H1 (cell line): ENCODE measurements around the gene UTS2R.
A peak's percentile ranks its signal among the peaks of the same experiment; 100 is the strongest.

ENCODE experiments used
- CEBPB ChIP-seq: IDR thresholded peaks from 2 replicates; pipeline ENCODE4 v1.6.1; 2012; ENCODE audit warnings: low read depth, low read length
- CHD2 ChIP-seq: IDR thresholded peaks from 2 replicates; pipeline ENCODE4 v1.6.1; 2012; ENCODE audit warnings: low read length, improper control_type of control experiment
- CTCF ChIP-seq, 3 experiments: IDR thresholded peaks; 1 replicate in 2 of 3; 2 replicates in 1 of 3; pipeline versions ENCODE4 v1.5.1 to v1.6.1; 2011; ENCODE audit warnings: low read length in 3 of 3, mild to moderate bottlenecking in 3 of 3, inconsistent platforms in 2 of 3, low read depth in 1 of 3, moderate library complexity in 1 of 3; ENCODE audit not compliant: insufficient read depth in 1 of 3; ENCODE audit errors: control extremely low read depth in 1 of 3
- E2F6 ChIP-seq: IDR thresholded peaks from 2 replicates; pipeline ENCODE4 v1.6.1; 2012; ENCODE audit warnings: inconsistent platforms
- EP300 ChIP-seq, 2 experiments: IDR thresholded peaks; 1 replicate in 1 of 2; 2 replicates in 1 of 2; pipeline ENCODE4 v1.6.1; 2011 to 2012; ENCODE audit warnings: low read depth in 2 of 2, low read length in 2 of 2, mild to moderate bottlenecking in 2 of 2, borderline replicate concordance in 1 of 2, inconsistent platforms in 1 of 2, moderate library complexity in 1 of 2
- EZH2 ChIP-seq: fragments of 200-600 bp; sonication (generic); IDR thresholded peaks from 2 replicates; pipeline ENCODE4 v1.7.1; 2012; ENCODE audit warnings: low read depth, mild to moderate bottlenecking, moderate library complexity, low read length, inconsistent platforms; ENCODE audit not compliant: severe bottlenecking
- JUN ChIP-seq: IDR thresholded peaks from 2 replicates; pipeline ENCODE4 v1.6.1; 2011; ENCODE audit warnings: low read depth, mild to moderate bottlenecking, improper control_type of control experiment, low read length
- MAX ChIP-seq: IDR thresholded peaks from 2 replicates; pipeline ENCODE4 v1.6.1; 2012; ENCODE audit warnings: inconsistent platforms
- POLR2A ChIP-seq, 2 experiments: IDR thresholded peaks; 1 replicate in 1 of 2; 2 replicates in 1 of 2; pipeline ENCODE4 v1.6.1; 2011; ENCODE audit warnings: low read depth in 2 of 2, low read length in 2 of 2, mild to moderate bottlenecking in 2 of 2; ENCODE audit errors: control extremely low read depth in 1 of 2
- POLR2AphosphoS5 ChIP-seq: IDR thresholded peaks from 2 replicates; pipeline ENCODE4 v1.6.1; 2011; ENCODE audit warnings: low read depth, low read length
- RBBP5 ChIP-seq: IDR thresholded peaks from 2 replicates; pipeline ENCODE4 v1.7.1; 2012; ENCODE audit warnings: low read depth, mild to moderate bottlenecking, inconsistent platforms, low read length, moderate library complexity, borderline replicate concordance
- SIX5 ChIP-seq: IDR thresholded peaks from 2 replicates; pipeline ENCODE4 v1.6.1; 2011; ENCODE audit warnings: mild to moderate bottlenecking, low read depth, low read length
- YY1 ChIP-seq: IDR thresholded peaks from 2 replicates; pipeline ENCODE4 v1.6.1; 2011; ENCODE audit warnings: low read depth, mild to moderate bottlenecking, low read length

- TF ChIP-seq CTCF (IDR thresholded peaks at IDR 0.05; ENCODE audit: control extremely low read depth in 1 of 3, insufficient read depth in 1 of 3, low read depth in 1 of 3, low read length in 3 of 3) (peak; percentile 48 to 55 (median 50)), CEBPB (no peak), CHD2 (no peak), SIX5 (no peak), RBBP5 (no peak), E2F6 (no peak), EZH2 (peak; percentile 31), POLR2AphosphoS5 (no peak; the same call in 1 of the 2 replicates), POLR2A (IDR thresholded peaks at IDR 0.05; ENCODE audit: control extremely low read depth in 1 of 2, low read depth in 2 of 2, low read length in 2 of 2) (no peak), EP300 (IDR thresholded peaks at IDR 0.05; ENCODE audit: borderline replicate concordance in 1 of 2, low read depth in 2 of 2, low read length in 2 of 2) (0 out of 3 replicates have a peak, but pooled peaks of 1 of the 2 experiments have one; percentile 55), YY1 (no peak), MAX (peak; percentile 36; the same call in 1 of the 2 replicates), JUN (no peak)
Measured at GRCh38 chr17:82414548-82415281, 43.1 kb downstream of the UTS2R start.
